M059J (cell line): ENCODE results near the gene ATP7B. TPM values are rescaled to one million over a fixed set of nuclear protein-coding genes. Genes with fewer than 3 reads are reported as not detected.

ENCODE experiments used
- DNase-seq: peaks from one replicate; pipeline ENCODE4 v3.0.0-alpha.2; 2012; ENCODE audit warnings: low read depth
- total RNA-seq: library from RNA; depleted of rRNA; stranded (reverse); fragments of >200 nt; shearing (Covaris generic); gene quantifications from 2 replicates; pipeline ENCODE4 v1.2.3, GENCODE V29; 2014; rRNA removed

Gene ATP7B
- total RNA-seq, 1 experiment from 2014 or later = 0.94 TPM

GRCh38 chr13:51894239-51894638 lies 117.0 kb downstream of the ATP7B start:
- peak; percentile 5 for DNase-seq

- DNase-seq = no peak
These were observed 118.6 kb downstream of the ATP7B start for GRCh38 chr13:51892657-51893056.

DNA sequence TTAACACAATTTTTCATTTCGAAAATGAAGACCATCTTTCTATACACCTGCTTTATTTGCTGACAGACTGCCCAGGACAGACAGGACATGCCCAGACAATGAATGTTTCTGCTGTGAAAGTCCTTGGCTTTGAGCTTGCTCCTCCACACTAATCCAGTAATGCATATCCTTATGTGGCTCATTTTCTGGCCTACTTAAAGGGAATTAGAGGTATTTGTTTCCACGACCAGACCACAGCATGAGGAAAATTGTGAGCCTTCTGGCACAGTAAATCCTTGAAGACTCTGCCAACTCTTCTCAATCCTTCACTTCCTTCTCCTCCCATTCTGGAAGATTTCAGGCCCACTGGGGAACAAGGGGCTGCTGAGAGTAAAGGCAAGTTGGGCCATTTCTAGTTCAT lies 123.8 kb downstream of the ATP7B start:
- no peak for DNase-seq

GRCh38 chr13:51885651-51886050 lies 125.6 kb downstream of the ATP7B start:
- no peak for DNase-seq

DNA sequence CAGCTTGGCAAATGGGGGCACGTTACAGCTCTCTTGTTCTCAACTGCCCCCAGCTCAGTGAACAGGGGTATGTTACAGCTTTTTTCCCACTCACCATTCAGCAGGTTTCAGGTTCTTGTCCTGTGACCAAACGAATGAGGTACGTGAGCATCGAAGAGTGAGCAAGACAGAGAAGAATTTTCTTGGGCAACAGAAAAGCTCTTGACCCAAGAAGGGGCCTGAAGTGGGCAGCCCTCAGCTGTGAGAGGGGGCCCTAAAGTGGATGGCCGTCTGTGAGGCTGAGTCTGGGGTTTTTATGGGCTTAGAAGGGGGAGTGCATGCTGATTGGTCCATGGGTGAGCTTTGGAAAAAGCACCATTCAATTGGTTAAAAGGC lies 128.0 kb downstream of the ATP7B start:
- no peak for DNase-seq

Other genes with a start within 250 kb of the ATP7B start
- 2.1 and 2.2 TPM in 2 replicates for gene DHRS12, start 207.3 kb downstream of the ATP7B start, total RNA-seq
- not detected in 2 replicates for gene TMEM272, start 166.3 kb downstream of the ATP7B start, total RNA-seq
- 0.34 TPM in 1 of 2 replicates, not detected in the other for gene CCDC70, start 149.5 kb downstream of the ATP7B start, total RNA-seq
- gene ALG11, start 948 bp upstream of the ATP7B start, total RNA-seq = 20.7 and 26.1 TPM in 2 replicates
- gene UTP14C, start 13.2 kb upstream of the ATP7B start, total RNA-seq = 4.6 and 10.7 TPM in 2 replicates
- gene NEK5, start 117.6 kb upstream of the ATP7B start, total RNA-seq = not detected in 2 replicates
- gene NEK3, start 148.1 kb upstream of the ATP7B start, total RNA-seq = 2.2 and 4.2 TPM in 2 replicates